Stimulated activated CD8-positive, alpha-beta memory T cell treated with anti-CD3 and anti-CD28 coated beads, Interleukin-4, amount 100 ng/mL, for 4 hours (primary cell): ENCODE results near the gene PGAP6.
A peak's percentile ranks its signal among the peaks of the same experiment; 100 is the strongest.
"Not testable (repeated sequence)": the region's sequence is repeated elsewhere in the genome, so short reads cannot be mapped to it uniquely, and the experiment has no call there.

Experiments used
- DNase-seq, 2 donors: peaks; one replicate each; pipeline ENCODE4 v3.0.0-alpha.2; 2020; ENCODE audit warnings: low read depth in 2 of 2, low spot score in 1 of 2

The PGAP6 gene, protein sequence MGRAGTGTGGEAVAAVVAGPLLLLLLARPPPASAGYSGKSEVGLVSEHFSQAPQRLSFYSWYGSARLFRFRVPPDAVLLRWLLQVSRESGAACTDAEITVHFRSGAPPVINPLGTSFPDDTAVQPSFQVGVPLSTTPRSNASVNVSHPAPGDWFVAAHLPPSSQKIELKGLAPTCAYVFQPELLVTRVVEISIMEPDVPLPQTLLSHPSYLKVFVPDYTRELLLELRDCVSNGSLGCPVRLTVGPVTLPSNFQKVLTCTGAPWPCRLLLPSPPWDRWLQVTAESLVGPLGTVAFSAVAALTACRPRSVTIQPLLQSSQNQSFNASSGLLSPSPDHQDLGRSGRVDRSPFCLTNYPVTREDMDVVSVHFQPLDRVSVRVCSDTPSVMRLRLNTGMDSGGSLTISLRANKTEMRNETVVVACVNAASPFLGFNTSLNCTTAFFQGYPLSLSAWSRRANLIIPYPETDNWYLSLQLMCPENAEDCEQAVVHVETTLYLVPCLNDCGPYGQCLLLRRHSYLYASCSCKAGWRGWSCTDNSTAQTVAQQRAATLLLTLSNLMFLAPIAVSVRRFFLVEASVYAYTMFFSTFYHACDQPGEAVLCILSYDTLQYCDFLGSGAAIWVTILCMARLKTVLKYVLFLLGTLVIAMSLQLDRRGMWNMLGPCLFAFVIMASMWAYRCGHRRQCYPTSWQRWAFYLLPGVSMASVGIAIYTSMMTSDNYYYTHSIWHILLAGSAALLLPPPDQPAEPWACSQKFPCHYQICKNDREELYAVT

DNA sequence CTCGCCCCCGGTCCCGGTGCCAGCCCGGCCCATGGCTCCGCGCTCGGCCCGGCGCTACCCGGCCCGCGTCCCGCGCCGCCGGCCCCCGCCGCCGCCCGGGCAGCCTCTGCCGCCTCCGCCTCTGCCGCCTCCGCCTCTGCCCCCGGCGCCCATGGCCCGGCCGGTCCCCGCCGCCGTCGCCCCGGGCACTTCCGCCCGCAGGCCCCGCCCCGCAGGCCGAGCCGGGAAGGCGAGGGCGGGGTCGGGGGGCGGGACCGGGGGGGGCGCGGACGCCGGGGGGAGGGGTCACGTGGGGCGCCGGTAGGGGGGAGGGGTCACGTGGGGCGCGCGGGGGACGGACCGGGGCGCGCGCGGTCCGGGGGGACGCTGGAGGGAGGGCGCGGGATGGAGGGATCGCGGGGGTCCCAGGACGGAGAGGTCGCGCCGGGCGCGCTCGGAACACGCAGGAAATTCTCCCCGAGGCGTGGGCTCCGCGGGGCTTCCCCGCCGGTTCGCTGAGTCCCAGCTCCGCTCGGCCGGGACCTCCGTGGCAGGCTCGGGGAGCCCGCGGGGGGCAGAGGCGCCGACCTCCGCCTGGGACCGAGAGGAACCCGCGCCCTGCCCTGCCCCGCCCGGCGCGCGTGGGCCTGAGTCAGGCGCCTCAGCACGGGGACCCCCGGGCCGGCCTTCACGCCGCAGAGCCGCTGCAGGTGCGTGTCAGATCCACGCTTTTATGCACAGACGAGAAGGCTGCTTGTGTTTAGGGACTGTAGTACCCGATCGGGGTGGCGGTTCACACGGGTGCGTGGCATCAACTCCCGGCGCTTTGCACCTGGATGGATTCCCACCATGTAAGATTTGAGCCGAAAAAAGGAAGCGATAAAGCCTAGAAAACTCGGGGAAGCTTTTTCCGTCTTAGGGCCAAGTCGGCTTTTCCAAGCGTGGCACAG lies at the start of gene PGAP6:
TSS of gene PGAP6 (minus strand) at position 190 of the 929 bp plus-strand sequence. CDS start at position 33, 157 bp downstream.
- DNase-seq: peak in 1 of 2 donors; percentile 31

DNA sequence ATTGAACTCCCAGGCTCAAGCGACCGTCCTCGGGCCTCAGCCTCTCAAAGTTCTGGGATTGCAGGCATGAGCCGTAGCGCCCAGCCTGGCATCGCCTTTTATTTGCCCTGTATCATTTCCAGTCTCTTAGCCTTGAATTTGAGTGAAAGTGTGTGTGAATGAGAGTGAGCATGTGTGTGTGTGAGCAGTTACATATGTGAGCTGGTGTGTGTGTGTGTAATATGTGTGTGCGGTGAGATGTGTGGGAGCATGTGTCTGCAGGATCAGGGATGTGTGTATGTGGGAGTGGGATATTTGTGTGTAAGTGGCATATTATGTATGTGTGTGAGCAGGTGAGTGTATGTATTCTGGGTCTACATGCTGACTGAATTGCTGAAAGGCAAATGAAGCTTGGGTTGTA lies 49.1 kb upstream of the PGAP6 start:
- DNase-seq: no peak

DNA sequence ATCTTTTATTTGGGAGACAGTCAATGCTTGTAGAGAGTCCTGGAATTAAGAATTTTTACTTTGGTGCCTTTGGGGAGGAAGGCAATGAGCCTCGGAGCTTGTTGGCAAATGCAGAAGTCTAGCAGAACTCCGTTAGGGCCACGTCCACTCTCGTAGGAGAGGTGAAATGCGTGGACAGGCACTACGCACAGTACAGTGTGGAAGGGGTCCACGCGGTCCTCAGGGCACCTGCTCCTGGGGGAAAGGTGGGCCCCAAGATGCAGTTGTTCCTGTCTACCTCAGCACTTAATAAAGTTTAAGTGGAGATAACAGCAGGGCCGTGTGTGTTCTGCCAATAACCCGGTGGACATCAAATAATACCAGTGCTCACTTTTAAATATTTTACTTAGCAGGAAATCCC lies 45.5 kb upstream of the PGAP6 start:
- no peak for DNase-seq

DNA sequence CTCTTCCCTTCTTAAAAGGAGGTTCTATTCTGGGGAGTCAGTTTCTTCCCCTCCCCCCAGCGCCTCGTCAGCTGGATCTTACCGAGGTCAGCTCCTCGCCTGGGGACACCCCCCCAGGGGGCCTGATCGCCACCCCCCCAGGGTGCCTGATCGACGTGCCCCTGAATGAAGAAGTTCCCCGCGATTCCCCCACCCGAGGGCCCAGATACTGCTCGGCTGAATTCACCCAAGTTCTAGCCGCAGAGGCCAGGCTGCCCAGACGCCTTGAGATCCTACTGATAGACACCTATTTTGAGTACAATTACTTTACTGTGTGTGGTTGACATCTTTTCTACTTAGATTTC lies 45.1 kb upstream of the PGAP6 start:
- DNase-seq: no peak

DNA sequence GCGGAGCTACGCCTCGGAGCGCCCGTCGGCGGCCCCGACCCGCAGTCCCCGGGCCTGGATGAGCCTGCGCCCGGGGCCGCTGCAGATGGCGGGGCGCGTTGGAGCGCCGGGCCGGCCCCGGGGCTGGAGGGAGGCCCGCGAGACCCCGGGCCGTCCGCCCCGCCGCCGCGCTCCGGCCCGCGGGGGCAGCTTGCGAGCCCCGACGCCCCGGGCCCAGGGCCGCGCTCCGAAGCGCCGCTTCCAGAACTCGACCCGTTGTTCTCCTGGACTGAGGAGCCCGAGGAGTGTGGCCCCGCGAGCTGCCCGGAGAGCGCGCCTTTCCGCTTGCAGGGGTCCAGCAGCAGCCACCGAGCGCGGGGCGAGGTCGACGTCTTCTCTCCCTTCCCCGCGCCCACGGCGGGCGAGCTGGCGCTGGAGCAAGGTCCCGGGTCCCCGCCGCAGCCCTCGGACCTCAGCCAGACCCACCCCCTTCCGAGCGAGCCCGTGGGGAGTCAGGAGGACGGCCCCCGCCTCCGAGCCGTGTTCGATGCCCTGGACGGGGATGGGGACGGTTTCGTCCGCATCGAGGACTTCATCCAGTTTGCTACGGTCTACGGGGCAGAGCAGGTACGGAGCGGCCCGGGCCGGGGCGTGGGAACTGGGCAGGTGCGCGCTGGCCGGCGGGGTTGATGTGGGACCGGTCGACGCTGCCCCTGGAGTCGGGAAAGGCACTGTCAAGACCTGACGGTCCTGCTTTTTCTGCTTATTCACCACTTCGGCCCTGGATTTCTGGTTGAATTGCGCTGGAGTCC lies 44.5 kb upstream of the PGAP6 start:
- no peak for DNase-seq

DNA sequence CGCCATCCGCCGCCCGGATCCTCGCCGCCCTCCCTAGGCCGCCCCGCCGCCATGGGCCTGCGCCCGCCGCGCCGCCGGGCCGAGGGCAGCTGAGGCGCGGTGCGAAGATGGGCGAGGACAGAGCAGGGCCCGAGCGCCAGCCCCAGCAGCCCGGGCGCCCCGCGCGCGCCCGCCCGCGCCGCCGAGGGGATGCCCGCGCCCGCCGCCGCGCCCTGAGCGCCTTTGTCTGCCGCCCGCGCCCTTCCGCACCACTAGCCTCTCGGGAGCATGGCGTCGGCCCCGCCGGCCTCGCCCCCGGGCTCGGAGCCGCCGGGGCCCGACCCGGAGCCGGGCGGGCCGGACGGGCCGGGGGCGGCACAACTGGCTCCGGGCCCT lies 43.9 kb upstream of the PGAP6 start:
- no peak for DNase-seq

DNA sequence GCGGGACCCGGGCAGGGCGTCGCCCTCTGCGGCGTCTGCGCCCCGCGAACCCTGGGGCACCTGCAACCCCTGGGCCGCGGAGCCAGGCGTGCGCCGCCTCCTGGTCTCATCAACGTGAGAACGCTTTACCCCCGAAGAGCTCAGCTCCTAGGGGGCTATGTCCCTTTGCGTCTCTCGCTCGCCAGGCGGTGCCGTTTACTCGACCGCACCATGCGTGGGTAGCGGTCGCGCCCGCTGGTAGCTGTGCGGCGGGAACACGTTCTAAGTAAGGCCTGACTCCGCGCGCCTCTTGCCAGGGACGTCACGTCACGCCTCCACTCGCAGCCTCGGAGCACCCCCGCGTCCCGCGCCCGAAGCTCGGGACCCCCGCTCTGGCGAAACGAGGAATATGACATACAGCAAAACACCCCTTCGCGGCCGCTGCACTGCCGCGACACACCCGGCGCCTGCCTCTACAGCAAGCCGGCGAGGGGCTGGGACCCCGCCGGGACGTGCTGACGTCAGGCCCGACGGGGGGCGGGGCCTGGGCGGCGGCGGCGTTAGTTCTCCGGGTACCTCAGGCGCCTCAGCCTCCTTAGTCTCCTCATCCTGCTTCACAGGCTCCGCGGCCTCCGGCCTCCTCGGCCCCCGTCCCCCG lies 43.4 kb upstream of the PGAP6 start, which contains the start of gene RAB11FIP3:
TSS of gene RAB11FIP3 (plus strand) at position 568 of the 637 bp plus-strand sequence. CDS start 358 bp downstream, outside the sequence.
- DNase-seq: peak; percentile 61 to 72

DNA sequence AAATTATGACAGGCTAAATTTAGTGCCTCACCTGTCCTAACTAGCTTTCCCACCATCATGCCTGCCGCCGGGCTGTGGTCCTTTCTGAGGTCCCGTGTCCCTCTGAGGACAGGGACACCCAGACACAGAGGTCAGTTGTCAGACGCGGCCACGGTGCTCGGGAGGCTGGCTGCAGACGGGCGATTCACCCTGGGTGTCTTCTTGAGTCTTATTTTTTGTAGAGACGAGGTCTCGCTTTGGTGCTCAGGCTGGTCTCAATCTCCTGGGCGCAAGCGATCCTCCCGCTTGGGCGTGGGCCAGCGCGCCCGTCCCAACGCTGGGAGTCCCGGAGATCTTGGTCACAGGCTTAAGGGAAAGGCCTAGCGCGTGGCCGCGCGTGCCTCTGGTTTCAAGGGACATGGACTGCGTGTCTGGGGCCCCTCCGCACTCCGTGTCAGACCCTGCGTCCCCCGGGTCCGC lies 42.9 kb upstream of the PGAP6 start:
- no peak for DNase-seq

DNA sequence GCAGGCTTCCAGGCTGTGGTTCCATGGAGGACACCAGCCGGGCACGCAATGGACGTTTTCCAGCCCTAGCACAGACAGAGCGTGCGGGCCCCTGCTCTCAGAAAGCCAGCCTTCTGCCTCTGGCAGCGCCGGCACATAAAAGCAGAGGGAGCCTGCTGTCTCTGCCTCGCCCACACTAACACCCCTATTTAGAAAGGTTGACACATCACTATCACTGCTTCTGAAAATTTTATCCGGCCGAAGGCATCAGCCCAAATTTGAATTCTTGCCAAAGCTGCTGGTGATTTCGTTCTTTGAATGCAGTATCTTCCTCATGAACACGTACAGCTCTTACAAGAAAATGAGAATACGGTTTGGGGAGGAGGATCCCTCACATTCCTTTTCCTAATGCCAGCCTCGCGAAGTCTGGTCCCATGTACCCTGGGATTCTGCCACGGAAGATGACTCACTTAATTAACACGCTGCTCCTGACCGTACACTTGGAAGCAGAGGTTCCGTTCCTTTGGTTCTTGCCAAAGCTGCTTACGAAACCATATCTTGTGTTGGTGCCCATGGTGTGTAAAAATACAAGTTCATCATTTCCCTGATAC lies 42.4 kb upstream of the PGAP6 start:
- no peak for DNase-seq

DNA sequence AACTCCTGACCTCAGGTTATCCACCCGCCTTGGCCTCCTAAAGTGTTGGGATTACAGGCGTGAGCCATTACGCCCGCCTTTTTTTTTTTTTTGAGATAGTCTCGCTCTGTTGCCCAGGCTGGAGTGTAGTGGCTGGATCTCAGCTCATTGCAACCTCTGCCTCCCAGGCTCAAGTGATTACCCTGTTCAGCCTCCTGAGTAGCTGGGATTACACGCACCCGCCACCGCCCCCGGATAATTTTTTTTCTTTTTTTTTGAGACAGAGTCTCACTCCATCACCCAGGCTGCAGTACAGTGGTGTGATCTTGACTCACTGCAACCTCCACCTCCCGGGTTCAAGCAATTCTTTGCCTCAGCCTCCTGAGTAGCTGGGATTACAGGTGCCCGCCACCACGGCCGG lies 40.4 kb upstream of the PGAP6 start:
- DNase-seq: not testable (repeated sequence)

DNA sequence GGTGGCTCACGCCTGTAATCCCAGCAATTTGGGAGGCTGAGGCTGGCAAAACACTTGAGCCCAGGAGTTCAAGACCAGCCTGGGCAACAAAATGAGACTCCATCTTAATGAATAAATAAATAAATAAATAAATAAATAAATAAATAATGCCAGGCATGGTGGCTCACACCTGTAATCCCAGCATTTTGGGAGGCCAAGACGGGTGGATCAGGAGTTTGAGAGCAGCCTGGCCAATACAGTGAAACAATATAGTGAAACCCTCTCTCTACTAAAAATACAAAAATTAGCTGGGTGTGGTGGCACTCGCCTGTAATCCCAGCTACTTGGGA lies 33.4 kb upstream of the PGAP6 start:
- DNase-seq: not testable (repeated sequence)

DNA sequence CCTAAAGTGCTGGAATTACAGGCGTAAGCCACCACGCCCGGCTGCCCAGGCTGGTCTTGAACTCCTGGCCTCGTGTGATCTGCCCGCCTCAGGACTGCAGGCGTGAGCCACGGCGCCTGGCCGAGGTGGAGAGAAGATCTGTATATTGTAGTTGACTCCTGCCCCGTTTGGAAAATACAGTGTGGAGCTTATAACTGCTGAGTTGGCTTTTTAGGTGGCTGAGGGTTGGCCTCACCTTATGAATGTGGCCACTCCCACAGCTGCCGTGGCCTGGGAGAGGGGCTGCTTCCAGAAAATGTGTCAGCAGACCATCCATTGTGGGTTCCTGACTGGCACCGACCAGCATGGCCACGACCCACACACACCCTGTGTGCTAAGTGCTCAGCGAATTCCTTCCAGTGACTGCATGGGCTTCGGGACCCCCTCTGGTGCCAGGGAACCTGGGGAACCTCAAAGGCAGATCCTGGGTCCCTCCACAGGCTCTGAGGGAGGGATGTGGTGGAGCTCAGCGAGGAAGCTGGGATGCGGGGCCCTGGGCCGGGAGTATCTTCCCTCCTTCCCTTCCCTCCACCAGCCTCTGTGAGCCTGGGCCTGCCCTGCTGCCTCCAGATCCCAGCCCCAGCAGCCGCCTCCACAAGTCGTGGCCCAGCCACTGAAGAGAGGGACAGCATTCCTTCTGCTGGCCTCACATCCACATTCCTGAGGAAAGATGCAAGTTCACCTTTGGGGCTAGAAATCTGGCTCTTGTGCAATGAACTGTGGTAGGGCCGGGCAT lies 32.8 kb upstream of the PGAP6 start:
- DNase-seq: no peak

DNA sequence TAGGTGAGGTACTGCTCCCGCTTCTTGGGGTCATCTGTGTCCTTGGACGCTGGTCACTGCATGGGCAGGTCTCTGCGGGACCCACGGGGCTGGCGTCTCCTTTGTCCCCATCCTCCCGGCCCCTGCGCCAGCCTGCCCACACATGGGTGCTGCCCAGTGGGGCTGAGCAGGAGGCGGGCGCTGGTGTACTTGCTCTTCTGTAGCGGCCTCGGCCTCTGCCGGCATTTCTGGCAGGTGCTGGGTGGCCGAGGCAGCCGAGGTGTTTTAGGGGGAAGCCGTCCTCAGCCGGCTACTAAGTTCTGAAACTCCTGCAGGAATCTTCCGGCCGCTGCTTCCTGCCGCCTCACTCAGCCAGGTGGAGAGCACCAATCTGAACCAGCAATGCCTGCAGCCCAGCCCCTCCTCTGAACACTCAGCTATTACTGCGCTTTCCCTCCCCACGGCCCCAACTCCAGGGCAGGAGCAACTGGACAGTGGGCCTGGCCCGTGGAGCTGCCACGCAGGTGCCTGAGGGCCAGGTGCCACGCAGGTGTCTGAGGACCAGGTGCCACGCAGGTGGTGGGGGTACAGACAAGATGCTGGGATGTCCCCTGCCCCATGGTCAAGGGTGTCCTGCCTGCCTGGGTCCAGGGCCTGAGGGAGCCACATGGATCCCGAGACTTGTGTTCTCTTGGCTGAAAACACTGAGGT lies 29.9 kb upstream of the PGAP6 start:
- DNase-seq: no peak

DNA sequence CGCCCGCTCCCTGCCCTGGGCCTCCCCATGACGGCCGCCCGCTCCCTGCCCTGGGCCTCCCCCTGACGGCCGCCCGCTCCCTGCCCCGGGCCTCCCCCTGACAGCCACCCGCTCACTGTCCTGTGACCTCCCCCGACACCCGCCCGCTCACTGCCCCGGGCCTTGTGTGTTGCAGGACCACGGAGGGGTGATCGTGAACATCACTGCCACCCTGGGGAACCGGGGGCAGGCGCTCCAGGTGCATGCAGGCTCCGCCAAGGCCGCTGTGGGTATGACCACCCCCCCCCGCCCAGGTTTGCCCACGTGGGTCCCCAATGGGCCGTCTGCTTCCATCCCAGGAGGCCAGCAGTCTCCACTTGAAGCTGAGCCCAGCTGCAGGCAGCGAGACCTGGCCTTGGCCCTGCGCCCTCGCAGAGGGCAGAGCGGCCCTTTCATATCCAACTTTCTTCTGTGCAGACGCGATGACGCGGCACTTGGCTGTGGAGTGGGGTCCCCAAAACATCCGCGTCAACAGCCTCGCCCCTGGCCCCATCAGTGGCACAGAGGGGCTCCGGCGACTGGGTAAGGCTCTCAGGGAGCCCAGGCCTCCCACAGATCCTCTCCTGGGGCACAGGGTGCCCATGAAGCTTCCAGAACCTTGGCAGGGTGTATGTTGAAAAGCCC lies 28.9 kb upstream of the PGAP6 start:
- DNase-seq: no peak

DNA sequence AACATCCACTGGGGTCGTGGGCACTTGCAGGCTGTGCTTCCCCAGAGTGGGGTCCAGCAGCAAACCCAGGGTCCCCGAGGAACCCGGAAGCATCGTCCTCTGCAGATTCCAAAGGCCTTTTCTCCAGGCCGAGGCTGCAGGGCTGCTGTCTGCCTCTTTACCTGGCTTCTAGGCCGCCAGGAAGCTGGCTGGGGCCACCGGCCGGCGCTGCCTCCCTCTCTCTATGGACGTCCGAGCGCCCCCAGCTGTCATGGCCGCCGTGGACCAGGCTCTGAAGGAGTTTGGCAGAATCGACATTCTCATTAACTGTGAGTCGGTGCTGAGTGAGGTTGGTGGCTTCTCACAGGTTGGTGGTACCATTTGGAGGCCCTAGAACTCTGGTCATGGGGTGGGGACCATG lies 25.5 kb upstream of the PGAP6 start:
- DNase-seq: no peak

DNA sequence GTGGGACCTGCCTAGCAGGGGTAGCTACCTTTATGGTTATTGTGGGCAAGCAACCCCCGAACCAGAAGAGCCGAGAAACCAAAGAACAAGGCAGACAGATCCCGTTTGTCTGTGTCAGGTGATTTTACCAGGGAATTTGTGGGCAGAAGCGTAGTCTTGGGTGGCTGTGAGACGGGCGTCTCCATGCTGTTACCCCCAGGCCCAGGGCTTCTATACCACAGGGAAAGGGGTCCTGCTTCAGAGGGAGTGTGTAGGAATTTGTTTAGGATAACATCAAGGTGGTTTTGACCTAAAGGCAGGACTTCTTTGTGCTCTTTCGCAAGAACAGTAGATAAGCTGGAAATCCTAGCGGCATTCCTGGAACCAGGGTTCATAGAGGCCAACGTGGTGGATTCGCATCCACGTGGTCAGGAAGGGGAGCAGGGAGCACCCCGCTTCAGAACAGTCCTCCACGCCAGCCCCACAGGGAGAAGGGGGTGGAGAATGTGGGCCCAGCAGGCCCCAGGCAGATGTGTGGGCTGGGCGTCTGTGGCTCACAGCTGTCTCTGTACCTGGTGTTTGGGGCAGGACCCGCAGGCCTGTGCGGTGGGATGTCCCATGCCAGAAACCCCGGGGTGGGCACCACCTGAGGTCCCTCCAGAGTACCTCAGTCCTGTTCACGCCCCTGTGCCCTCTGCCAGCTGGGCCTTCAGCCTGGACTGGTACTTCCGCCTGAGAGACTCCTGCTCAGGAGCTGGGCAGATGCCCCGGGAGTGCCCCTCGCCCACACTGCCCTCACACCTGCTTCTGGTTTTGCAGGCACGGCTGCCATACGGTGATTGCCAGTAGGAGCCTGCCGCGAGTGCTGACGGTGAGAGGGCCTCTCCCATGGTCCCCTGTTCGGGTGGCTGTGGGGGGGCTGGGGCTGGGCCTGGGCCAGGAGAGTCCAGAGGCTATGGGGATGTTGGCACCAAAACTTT lies 24.0 kb upstream of the PGAP6 start:
- no peak for DNase-seq
